Measurements from ENCODE around the gene NXPH4.

NXPH4 gene

DNA sequence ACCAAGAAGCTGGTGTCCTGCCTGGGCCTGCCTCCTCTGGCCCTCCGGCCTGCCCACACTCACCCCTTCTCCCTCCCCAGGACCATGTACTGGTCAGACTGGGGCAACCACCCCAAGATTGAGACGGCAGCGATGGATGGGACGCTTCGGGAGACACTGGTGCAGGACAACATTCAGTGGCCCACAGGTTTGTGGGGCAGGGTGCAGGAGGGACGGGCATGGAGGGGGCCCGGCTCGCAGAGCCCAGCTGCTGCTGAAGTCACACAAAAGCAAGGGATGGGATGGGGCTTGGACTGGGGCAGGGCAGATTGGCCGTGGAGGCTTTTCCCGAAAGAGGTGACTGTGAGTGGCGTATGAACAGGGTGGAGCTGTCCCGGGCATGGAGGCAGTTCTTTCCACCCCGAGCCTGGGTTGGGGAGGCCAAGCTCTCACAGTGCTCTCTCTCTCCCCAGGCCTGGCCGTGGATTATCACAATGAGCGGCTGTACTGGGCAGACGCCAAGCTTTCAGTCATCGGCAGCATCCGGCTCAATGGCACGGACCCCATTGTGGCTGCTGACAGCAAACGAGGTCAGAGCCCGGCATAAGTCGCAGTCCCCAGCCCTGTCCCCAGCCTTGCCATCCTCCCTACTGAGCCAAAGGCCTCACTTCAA, 7.8 kb upstream of the NXPH4 start:
- TF ChIP-seq EGR1 (IDR thresholded peaks at IDR 0.05) (no peak), NFIC (IDR thresholded peaks at IDR 0.05) (no peak), TCF12 (IDR thresholded peaks at IDR 0.05; ENCODE audit: low read depth) (no peak)

DNA sequence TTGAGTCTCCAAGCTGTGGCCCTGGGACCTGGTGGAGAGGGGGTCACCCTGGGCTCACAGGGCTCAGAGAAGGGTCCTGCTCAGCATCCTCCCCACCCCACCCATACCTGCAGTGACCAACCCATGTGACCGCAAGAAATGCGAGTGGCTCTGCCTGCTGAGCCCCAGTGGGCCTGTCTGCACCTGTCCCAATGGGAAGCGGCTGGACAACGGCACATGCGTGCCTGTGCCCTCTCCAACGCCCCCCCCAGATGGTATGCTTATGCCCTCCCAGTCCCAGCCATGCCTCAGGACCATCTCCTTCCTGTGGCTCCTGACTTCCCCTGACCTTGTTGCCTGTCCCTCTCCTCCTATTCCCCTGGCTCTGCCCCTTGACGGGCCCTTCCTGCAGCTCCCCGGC, 6.7 kb upstream of the NXPH4 start:
- TF ChIP-seq FOXM1 (IDR thresholded peaks at IDR 0.05; ENCODE audit: borderline replicate concordance, low read depth) (no peak), EP300 (IDR thresholded peaks at IDR 0.05; ENCODE audit: borderline replicate concordance) (no peak), REST (IDR thresholded peaks at IDR 0.05; ENCODE audit: low read depth) (no peak), USF1 (IDR thresholded peaks at IDR 0.05) (no peak), TAF1 (IDR thresholded peaks at IDR 0.05; ENCODE audit: low read depth) (no peak), TCF12 (IDR thresholded peaks at IDR 0.05; ENCODE audit: low read depth) (no peak), CEBPB (IDR thresholded peaks at IDR 0.05) (no peak), ZBTB7A (IDR thresholded peaks at IDR 0.05; ENCODE audit: low read depth) (no peak), CREB1 (IDR thresholded peaks at IDR 0.05; ENCODE audit: low read depth) (no peak), EGR1 (IDR thresholded peaks at IDR 0.05) (no peak), YY1 (IDR thresholded peaks at IDR 0.05; ENCODE audit: low read depth) (no peak), TEAD4 (IDR thresholded peaks at IDR 0.05) (no peak)
- TF ChIP-seq, protein P1, sequence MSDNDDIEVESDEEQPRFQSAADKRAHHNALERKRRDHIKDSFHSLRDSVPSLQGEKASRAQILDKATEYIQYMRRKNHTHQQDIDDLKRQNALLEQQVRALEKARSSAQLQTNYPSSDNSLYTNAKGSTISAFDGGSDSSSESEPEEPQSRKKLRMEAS (IDR thresholded peaks at IDR 0.05), result no peak

DNA sequence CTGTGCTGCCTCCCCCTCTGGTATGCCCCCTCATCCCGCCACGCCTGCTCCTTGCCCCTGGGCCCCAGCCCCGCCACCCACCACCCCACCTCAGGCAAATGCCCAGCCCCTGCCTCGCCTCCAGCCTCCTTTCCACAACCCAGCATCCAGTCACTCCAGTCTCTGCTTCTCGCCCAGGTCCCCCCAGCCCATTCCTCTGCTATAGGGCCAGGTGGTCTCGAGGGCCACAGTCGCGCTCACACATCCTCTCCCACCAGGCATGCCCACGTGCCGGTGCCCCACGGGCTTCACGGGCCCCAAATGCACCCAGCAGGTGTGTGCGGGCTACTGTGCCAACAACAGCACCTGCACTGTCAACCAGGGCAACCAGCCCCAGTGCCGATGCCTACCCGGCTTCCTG, 6.1 kb upstream of the NXPH4 start:
- TF ChIP-seq EGR1 (IDR thresholded peaks at IDR 0.05), result no peak
- TF ChIP-seq EP300 (IDR thresholded peaks at IDR 0.05; ENCODE audit: borderline replicate concordance), result no peak
- TF ChIP-seq RAD21 (IDR thresholded peaks at IDR 0.05; ENCODE audit: low read depth), result no peak
- TF ChIP-seq NFIC (IDR thresholded peaks at IDR 0.05), result no peak
- TF ChIP-seq YY1 (IDR thresholded peaks at IDR 0.05; ENCODE audit: low read depth), result no peak
- no peak for TF ChIP-seq TCF12 (IDR thresholded peaks at IDR 0.05; ENCODE audit: low read depth)
- TF ChIP-seq, protein P1 (IDR thresholded peaks at IDR 0.05), result no peak
- TF ChIP-seq ZBTB7A (IDR thresholded peaks at IDR 0.05; ENCODE audit: low read depth), result no peak
- no peak for TF ChIP-seq USF1 (IDR thresholded peaks at IDR 0.05)
- TF ChIP-seq TAF1 (IDR thresholded peaks at IDR 0.05; ENCODE audit: low read depth), result no peak
- TF ChIP-seq CEBPB (IDR thresholded peaks at IDR 0.05), result no peak
- no peak for TF ChIP-seq CREB1 (IDR thresholded peaks at IDR 0.05; ENCODE audit: low read depth)
- no peak for TF ChIP-seq TEAD4 (IDR thresholded peaks at IDR 0.05)
- TF ChIP-seq REST (IDR thresholded peaks at IDR 0.05; ENCODE audit: low read depth), result no peak
- no peak for TF ChIP-seq FOXM1 (IDR thresholded peaks at IDR 0.05; ENCODE audit: borderline replicate concordance, low read depth)

DNA sequence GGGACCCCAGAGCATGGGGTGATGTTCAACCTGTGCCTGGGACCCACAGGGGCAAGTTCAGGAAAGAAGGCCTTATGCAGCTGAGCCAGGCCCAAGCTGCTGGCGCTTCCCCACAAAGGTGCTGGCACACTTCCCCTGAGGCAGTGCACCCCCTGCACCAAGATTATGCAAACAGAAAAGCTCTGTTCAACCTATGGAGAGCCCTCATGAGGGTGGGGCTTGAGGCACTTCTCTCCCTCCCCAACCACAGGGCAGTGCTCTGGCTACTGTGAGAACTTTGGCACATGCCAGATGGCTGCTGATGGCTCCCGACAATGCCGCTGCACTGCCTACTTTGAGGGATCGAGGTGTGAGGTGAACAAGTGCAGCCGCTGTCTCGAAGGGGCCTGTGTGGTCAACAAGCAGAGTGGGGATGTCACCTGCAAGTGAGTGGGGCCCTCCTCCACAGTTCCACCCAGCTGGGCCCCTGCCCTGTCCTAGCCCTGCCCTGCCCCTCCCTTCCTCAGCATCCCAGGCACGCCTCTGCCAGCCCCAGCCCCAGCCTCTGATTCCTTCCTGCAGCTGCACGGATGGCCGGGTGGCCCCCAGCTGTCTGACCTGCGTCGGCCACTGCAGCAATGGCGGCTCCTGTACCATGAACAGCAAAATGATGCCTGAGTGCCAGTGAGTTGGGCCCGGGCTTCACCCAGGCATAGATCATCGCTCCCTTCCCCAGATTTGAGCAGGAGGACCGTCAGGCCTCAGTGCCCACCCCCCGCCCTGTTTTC, 5.5 kb upstream of the NXPH4 start:
- no peak for TF ChIP-seq RAD21 (IDR thresholded peaks at IDR 0.05; ENCODE audit: low read depth)
- peak; percentile 4; the same call in 1 of the 2 replicates for TF ChIP-seq TEAD4 (IDR thresholded peaks at IDR 0.05)
- no peak for TF ChIP-seq ZBTB7A (IDR thresholded peaks at IDR 0.05; ENCODE audit: low read depth)
- TF ChIP-seq, protein P1 (IDR thresholded peaks at IDR 0.05), result peak; percentile 80
- TF ChIP-seq YY1 (IDR thresholded peaks at IDR 0.05; ENCODE audit: low read depth), result no peak; the same call in 1 of the 2 replicates

GRCh38 chr12:57211791-57212700, 4.5 kb upstream of the NXPH4 start:
- TF ChIP-seq, protein P1 (IDR thresholded peaks at IDR 0.05), result no peak
- TF ChIP-seq FOXM1 (IDR thresholded peaks at IDR 0.05; ENCODE audit: borderline replicate concordance, low read depth) (no peak), EGR1 (IDR thresholded peaks at IDR 0.05) (no peak), YY1 (IDR thresholded peaks at IDR 0.05; ENCODE audit: low read depth) (no peak), CREB1 (IDR thresholded peaks at IDR 0.05; ENCODE audit: low read depth) (no peak), REST (IDR thresholded peaks at IDR 0.05; ENCODE audit: low read depth) (no peak), USF1 (IDR thresholded peaks at IDR 0.05) (no peak), CEBPB (IDR thresholded peaks at IDR 0.05) (no peak), TAF1 (IDR thresholded peaks at IDR 0.05; ENCODE audit: low read depth) (no peak), NFIC (IDR thresholded peaks at IDR 0.05) (no peak), RAD21 (IDR thresholded peaks at IDR 0.05; ENCODE audit: low read depth) (no peak), ZBTB7A (IDR thresholded peaks at IDR 0.05; ENCODE audit: low read depth) (no peak), TEAD4 (IDR thresholded peaks at IDR 0.05) (no peak)
